HG02759 (cell line): ENCODE data around the gene HOXC6.
A peak's percentile ranks its signal among the peaks of the same experiment; 100 is the strongest.

Experiments used
- ATAC-seq: cut with Tn5 transposase; IDR thresholded peaks from one replicate; pipeline ENCODE4 v1.9.1; 2021; ENCODE audit warnings: mild to moderate bottlenecking, moderate library complexity; ENCODE audit not compliant: unreplicated experiment

The HOXC6 gene

DNA sequence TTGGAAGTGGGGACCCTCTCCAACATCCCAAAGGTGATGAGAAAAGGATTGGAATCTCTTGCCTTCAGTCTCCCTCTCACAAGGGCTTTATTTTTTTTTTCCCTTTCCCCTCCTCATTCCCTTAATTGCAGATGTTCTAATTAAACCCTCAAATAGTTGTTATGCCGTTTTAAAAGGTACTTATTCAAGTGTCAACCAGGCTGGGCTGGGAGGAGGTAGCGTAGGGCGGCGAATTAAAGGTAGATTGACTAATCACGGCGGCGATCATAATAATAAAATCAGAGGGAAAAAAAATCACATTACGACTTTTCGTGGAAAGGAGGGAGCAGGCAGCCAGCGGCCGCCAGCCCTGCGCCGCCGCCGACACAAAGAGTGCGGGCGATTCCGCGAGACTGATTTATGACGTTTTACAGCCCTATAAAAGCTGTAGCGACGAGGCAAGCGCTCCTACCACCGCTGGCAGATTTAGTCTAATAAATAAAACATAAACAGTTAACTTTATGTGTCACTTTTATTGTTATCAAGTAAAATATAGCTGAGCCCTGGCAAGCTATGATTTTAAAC lies 23.7 kb downstream of the HOXC6 start:
- ATAC-seq = no peak

DNA sequence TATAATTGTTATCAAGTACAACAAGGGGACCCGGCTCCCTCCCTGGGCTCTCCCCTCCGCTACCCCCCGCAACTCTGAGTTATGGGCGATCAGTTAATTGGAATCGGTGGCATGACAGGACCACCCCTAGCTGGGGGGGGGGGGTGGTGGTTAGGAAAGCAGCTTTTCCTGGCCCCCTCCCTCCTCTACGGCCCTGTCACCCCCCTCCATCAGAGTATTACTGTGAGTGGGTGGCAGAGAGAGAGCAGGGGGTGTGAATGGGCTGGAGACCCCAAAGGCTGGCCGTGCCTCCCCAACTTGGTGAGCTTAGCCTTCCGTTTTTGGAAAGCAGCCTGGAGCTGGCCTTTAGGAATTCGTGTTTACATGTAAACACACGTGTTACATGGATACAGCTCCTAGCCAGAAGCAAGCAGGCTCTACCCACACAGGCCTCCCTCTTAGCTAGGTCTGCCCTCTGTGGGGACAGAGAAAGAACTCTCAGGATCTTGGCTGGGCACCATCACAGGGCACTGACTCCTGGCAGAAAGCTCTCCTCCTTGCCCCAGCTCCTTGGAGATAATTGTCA lies 24.3 kb downstream of the HOXC6 start:
- ATAC-seq = no peak

DNA sequence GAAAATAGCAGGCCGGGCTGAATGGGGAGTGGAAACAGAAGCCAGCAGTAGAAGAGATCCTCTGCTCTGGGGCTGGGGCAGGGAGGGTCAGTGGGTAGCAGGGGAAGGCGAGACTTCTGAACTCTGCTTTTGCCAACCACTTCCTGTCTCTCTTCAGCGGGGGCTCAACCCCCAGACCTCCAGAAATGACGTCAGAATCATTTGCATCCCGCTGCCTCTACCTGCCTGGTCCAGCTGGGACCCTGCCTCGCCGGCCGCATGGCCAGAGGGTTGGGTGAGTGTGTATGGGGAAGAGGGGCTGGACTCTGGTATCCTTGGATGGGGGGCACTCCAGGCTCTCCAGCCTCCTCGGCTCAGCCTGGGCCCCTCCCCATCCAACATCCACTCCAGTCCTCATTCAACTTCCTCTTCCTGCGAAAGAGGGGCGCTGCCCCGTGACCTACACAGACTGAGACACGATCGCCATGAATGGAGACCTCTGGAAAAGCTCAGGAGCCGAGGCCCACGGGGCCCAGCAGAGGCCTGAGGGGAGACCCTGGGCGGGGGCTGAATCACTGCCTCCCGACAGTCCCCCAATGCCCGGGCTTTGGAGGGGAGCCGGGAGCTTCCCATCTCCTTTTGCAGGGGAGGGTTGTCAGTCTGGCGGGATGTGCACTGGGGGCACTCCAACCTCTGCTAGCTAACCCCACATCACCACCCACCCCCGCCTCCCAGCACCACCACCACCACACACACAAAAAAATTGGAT lies 24.9 kb downstream of the HOXC6 start:
- ATAC-seq = peak; percentile 69

- ATAC-seq = peak; percentile 36
Measured at GRCh38 chr12:54053751-54054741, 25.8 kb downstream of the HOXC6 start, which contains the start of gene HOXC4. TSS of gene HOXC4 (plus strand) at chr12:54053835. CDS start at chr12:54053923, 88 bp downstream.

DNA sequence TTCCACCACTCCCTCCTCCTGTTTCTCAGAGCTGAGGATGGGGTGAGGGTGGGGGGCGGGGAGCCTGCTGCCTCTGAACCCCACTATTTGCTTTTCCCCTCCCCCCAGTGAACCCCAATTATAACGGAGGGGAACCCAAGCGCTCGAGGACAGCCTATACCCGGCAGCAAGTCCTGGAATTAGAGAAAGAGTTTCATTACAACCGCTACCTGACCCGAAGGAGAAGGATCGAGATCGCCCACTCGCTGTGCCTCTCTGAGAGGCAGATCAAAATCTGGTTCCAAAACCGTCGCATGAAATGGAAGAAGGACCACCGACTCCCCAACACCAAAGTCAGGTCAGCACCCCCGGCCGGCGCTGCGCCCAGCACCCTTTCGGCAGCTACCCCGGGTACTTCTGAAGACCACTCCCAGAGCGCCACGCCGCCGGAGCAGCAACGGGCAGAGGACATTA lies 26.5 kb downstream of the HOXC6 start:
- ATAC-seq = no peak

DNA sequence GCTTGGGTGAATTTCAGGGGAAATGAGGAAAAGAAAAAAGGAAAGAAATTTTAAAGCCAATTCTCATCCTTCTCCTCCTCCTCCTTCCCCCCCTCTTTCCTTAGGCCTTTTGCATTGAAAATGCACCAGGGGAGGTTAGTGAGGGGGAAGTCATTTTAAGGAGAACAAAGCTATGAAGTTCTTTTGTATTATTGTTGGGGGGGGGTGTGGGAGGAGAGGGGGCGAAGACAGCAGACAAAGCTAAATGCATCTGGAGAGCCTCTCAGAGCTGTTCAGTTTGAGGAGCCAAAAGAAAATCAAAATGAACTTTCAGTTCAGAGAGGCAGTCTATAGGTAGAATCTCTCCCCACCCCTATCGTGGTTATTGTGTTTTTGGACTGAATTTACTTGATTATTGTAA lies 27.3 kb downstream of the HOXC6 start:
- ATAC-seq = no peak

GRCh38 chr12:54056110-54056509 lies 27.9 kb downstream of the HOXC6 start:
- no peak for ATAC-seq

GRCh38 chr12:54058128-54058768 lies 30.0 kb downstream of the HOXC6 start:
- ATAC-seq = no peak

- ATAC-seq = no peak
Measured at GRCh38 chr12:54059668-54060067, 31.4 kb downstream of the HOXC6 start.

- ATAC-seq = no peak
Measured at GRCh38 chr12:54060174-54060974, 32.1 kb downstream of the HOXC6 start.

- no peak for ATAC-seq
Measured at GRCh38 chr12:54060975-54061778, 32.9 kb downstream of the HOXC6 start.

- no peak for ATAC-seq
Measured at GRCh38 chr12:54065677-54066076, 37.4 kb downstream of the HOXC6 start.

DNA sequence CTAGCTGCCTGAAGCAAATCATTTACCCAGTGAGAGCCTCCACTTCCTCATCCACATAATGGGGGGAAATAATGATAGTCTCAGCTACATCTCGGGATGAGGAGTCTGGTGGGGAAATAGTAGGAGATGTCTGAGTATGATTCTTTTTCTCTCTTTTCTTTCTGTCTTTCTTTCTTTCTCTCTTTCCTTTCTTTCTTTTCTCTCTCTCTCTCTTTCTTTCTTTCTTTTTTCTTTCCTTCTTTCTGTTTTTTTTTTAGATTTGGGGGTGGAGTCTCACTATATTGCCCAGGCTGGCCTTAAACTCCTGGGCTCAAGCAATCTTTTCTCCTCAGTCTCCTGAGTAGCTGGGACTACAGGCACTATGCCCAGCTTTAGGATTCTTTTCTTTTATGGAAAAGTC lies 38.2 kb downstream of the HOXC6 start:
- ATAC-seq = no peak

GRCh38 chr12:54068418-54069070 lies 40.3 kb downstream of the HOXC6 start:
- no peak for ATAC-seq

DNA sequence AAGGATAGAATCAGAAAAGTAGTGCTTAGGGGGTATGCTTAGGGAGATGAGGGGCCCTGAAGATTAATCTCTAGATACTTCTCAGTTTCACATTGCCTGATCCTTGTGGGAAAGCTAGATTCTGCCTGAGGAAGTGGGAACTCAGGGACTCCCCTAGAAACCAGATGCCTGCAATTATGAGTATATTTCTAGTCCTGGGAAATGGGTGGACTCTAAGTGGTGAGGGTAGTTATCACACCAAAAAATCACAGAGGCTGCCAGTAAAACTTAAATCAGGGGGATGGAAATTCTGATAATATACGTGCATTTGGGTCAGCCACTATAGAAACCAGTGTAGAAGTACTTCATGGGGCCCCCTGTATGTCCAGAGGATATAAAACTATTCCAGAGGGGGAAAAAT lies 43.7 kb downstream of the HOXC6 start:
- ATAC-seq = no peak

- no peak for ATAC-seq
Measured at GRCh38 chr12:54074308-54074707, 46.1 kb downstream of the HOXC6 start.

GRCh38 chr12:54075409-54075808 lies 47.2 kb downstream of the HOXC6 start:
- ATAC-seq = no peak

- no peak for ATAC-seq
Measured at GRCh38 chr12:54075974-54076373, 47.7 kb downstream of the HOXC6 start.
